ENCODE results near the gene CLDN24. TPM values are rescaled to one million over a fixed set of nuclear protein-coding genes. Genes with fewer than 3 reads are reported as not detected.
"Not testable (repeated sequence)": the region's sequence is repeated elsewhere in the genome, so short reads cannot be mapped to it uniquely, and the experiment has no call there.

CLDN24 gene
- total and polyA plus RNA-seq, 2 experiments from 2014 or later = not detected

DNA sequence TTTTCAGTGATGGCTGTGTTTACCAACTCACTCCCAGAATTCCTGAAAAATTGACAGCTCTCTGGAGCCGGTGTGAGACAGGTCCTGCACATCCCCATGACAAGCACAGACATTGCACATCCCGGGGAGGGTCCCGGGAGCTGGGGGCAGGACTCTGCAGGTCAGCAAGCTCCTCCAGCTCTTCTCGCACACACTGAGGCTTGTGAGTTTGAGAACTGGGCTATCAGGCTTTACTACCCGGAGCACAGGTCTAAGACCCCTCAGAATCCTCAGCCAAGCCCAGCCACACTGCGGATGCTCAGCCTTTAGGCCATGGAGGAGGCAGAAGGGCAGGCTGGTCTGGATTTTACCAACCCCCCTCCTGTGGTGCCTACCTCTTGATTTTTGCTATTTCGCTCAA, 5.6 kb upstream of the CLDN24 start:
- Histone ChIP-seq H3K9me3 (ENCODE audit: low read depth) (no peaks in the 10 kb centered on the region), H3K27me3 (no peaks in the 10 kb centered on the region), H3K36me3 (no peaks in the 10 kb centered on the region), H3K27ac (no peak overlapping the region), H3K4me1 (ENCODE audit: low read depth) (no peaks in the 10 kb centered on the region), H3K4me3 (no peak overlapping the region)
- DNase-seq (ENCODE audit: low read depth in 1 of 2, low spot score in 1 of 2) = no peak
- TF ChIP-seq, protein P1, sequence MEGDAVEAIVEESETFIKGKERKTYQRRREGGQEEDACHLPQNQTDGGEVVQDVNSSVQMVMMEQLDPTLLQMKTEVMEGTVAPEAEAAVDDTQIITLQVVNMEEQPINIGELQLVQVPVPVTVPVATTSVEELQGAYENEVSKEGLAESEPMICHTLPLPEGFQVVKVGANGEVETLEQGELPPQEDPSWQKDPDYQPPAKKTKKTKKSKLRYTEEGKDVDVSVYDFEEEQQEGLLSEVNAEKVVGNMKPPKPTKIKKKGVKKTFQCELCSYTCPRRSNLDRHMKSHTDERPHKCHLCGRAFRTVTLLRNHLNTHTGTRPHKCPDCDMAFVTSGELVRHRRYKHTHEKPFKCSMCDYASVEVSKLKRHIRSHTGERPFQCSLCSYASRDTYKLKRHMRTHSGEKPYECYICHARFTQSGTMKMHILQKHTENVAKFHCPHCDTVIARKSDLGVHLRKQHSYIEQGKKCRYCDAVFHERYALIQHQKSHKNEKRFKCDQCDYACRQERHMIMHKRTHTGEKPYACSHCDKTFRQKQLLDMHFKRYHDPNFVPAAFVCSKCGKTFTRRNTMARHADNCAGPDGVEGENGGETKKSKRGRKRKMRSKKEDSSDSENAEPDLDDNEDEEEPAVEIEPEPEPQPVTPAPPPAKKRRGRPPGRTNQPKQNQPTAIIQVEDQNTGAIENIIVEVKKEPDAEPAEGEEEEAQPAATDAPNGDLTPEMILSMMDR (IDR thresholded peaks at IDR 0.05; ENCODE audit: low read depth, low read length) = no peak

DNA sequence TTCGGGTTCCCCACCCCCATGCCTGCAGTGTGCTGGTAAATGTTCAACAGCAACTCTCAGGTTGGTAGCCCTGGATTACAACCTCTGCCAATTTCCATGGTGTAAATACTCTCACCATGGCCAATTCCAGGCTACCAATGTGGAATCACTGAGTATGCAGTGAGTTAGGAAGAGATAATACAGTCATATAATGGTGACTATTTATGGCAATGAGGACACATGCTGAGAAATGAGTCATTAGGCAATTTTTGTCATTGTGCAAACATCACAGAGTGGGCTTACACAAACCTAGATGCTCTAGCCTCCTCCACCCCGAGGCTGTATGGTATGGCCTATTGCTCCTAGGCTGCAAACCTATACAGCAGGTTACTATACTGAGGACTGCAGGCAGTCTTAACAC, 4.6 kb upstream of the CLDN24 start:
- no peaks in the 10 kb centered on the region for H3K36me3 ChIP-seq
- no peak for DNase-seq (ENCODE audit: low read depth in 1 of 2, low spot score in 1 of 2)
- TF ChIP-seq, protein P1 (IDR thresholded peaks at IDR 0.05; ENCODE audit: low read depth, low read length) = no peak
- no peaks in the 10 kb centered on the region for H3K9me3 ChIP-seq (ENCODE audit: low read depth)
- no peak overlapping the region for H3K27ac ChIP-seq
- H3K4me3 ChIP-seq = no peak overlapping the region
- H3K4me1 ChIP-seq (ENCODE audit: low read depth) = no peaks in the 10 kb centered on the region
- H3K27me3 ChIP-seq = no peaks in the 10 kb centered on the region

DNA sequence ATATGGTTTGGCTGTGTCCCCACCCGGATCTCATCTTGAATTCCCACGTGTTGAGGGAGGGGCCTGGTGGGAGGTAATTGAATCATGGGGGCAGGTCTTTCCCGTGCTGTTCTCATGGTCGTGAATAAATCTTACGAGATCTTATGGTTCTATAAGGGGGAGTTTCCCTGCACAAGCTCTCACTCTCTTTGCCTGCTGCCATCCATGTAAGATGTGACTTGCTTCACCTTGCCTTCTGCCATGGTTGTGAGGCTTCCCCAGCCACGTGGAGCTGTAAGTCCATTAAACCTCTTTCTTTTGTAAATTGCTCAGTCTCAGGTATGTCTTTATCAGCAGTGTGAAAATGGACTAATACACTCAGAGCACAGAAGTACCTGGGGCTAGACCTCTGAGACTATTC, 4.2 kb upstream of the CLDN24 start:
- H3K27ac ChIP-seq; H3K9me3 ChIP-seq (ENCODE audit: low read depth); DNase-seq (ENCODE audit: low read depth in 1 of 2, low spot score in 1 of 2); H3K4me3 ChIP-seq; H3K4me1 ChIP-seq (ENCODE audit: low read depth); H3K36me3 ChIP-seq; H3K27me3 ChIP-seq: not testable (repeated sequence)

DNA sequence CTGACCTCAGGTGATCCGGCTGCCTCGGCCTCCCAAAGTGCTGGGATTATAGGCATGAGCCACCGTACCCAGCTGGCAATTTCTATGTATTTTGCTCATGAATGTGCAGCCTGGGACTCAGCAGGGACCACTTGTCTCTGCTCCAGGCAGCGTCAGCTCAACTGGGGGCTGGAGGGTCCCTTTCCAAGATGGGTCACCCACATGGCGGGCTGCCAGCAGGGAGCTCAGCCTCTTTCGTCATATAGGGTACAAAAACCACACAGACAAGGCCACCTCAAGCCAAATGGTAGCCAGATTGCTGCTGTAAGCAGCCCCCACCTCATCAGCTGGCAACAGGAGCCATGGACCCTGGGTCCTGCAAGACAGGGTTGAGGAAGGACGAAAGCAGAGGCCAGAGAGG, 2.4 kb upstream of the CLDN24 start:
- H3K4me1 ChIP-seq (ENCODE audit: low read depth) = no peaks in the 10 kb centered on the region
- TF ChIP-seq, protein P1 (IDR thresholded peaks at IDR 0.05; ENCODE audit: low read depth, low read length) = no peak
- H3K9me3 ChIP-seq (ENCODE audit: low read depth) = no peaks in the 10 kb centered on the region
- no peak overlapping the region for H3K27ac ChIP-seq
- H3K36me3 ChIP-seq = no peaks in the 10 kb centered on the region
- no peaks in the 10 kb centered on the region for H3K27me3 ChIP-seq
- H3K4me3 ChIP-seq = no peak overlapping the region
- DNase-seq (ENCODE audit: low read depth in 1 of 2, low spot score in 1 of 2) = no peak

DNA sequence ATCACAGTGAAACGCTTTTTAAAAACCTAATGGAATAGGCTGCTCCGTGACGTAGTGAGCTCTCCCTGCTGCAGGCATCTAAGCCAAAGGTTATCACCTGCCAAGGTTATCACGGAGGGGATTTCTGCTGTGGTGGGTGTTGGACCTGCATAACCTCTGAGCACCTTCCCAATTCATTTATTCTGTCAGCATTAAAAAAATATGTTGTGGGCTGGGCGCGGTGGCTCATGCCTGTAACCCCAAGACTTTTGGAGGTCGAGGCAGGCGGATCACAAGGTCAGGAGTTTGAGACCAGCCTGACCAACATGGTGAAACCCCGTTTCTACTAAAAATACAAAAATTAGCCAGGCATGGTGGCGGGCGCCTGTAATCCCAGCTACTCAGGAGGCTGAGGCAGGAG, 1.8 kb upstream of the CLDN24 start:
- H3K9me3 ChIP-seq (ENCODE audit: low read depth); H3K4me1 ChIP-seq (ENCODE audit: low read depth); H3K4me3 ChIP-seq; H3K27ac ChIP-seq; H3K27me3 ChIP-seq; DNase-seq (ENCODE audit: low read depth in 1 of 2, low spot score in 1 of 2); H3K36me3 ChIP-seq: not testable (repeated sequence)

DNA sequence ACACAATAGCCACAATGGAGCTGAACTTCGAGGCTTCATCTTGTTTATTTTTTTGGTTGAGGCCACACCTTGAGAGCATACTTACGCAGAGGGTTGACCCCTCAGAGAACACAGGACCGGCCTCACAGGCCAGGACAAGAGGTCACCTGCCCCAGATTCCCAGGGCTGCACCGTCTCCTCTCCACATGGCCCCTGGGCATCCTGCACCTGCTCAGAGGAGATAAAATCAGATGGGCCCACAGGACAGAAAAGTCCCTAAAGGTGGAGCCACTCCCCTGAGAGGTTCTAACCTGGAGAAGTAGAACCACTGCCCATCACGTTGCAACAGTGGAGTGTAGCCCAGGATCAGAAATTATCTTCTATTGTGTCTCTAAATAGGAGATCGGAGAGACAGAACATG, 1.1 kb upstream of the CLDN24 start:
- no peaks in the 10 kb centered on the region for H3K9me3 ChIP-seq (ENCODE audit: low read depth)
- H3K27me3 ChIP-seq = no peaks in the 10 kb centered on the region
- no peaks in the 10 kb centered on the region for H3K4me1 ChIP-seq (ENCODE audit: low read depth)
- no peak overlapping the region for H3K4me3 ChIP-seq
- no peak overlapping the region for H3K27ac ChIP-seq
- no peaks in the 10 kb centered on the region for H3K36me3 ChIP-seq
- DNase-seq (ENCODE audit: low read depth in 1 of 2, low spot score in 1 of 2) = no peak
- TF ChIP-seq, protein P1 (IDR thresholded peaks at IDR 0.05; ENCODE audit: low read depth, low read length) = no peak

DNA sequence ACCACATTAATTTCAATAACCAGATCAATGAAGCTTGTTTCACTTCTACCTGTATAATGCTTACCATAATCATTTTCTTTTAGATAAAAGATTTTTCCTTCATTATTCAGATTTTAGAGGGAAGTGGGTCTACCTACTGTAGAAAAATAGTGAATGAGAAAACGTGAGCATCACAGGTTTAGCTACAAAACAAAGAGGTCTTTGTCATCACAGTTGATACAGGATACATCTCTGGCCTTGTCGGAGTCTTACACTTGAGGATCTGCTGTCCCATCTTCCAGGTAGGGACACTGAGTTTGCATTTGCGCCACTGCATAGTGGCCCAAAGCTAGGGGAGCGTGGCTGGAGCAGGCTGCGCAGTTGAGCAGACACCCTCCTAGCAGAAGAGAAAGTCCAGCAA, 710 bp downstream of the CLDN24 start:
- TF ChIP-seq, protein P1 (IDR thresholded peaks at IDR 0.05; ENCODE audit: low read depth, low read length) = no peak
- no peak overlapping the region for H3K27ac ChIP-seq
- H3K9me3 ChIP-seq (ENCODE audit: low read depth) = no peaks in the 10 kb centered on the region
- H3K36me3 ChIP-seq = no peaks in the 10 kb centered on the region
- no peak overlapping the region for H3K4me3 ChIP-seq
- no peak for DNase-seq (ENCODE audit: low read depth in 1 of 2, low spot score in 1 of 2)
- no peaks in the 10 kb centered on the region for H3K27me3 ChIP-seq
- H3K4me1 ChIP-seq (ENCODE audit: low read depth) = no peaks in the 10 kb centered on the region
